HG03571 (cell line): ENCODE measurements around the gene RANBP10.
"Not testable (repeated sequence)": the region's sequence is repeated elsewhere in the genome, so short reads cannot be mapped to it uniquely, and the experiment has no call there.

Experiments used
- ATAC-seq: cut with Tn5 transposase; IDR thresholded peaks from one replicate; pipeline ENCODE4 v1.9.1; 2021; ENCODE audit not compliant: unreplicated experiment

Gene RANBP10

DNA sequence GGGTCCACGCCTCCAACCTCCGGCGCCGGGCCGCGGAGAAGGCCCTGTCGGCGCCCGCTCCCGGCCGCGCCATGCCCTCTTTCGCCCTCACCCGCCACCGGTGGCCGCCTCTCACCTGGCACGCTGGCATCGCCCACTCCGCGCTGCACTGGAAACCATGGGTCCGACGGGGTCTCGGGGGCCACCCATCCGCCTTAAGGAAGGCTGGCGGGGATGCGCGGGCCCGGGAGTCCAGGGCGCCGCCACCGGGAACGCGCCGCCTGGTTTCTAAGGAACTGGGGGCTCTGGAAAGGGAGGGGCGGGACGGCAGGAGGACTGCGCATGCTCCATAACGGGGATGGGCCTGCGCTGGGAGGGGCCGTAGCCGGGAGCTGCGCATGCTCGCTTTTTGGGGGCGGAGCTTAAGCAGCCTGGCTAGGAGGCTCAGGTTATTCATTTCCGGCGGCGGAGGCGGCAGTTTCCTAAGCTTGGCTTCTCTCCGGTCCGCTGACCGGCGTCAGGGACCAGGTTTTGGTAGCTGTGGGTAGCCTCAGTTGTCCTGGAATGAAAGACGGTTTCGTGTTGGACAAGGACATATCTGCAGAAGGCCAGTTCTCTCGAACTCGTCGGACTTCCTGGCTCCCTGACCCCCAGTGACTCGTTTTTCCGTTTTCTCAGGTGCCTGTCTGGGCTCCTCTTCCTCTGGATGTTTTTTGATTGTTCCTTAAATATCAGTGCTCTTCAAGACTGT lies 87.1 kb downstream of the RANBP10 start, which contains the start of gene GFOD2:
Gene GFOD2, minus strand, starts transcription at position 269 of the 730 bp plus-strand sequence. CDS start 33,601 bp downstream, outside the sequence.
- peak; percentile 70 for ATAC-seq

DNA sequence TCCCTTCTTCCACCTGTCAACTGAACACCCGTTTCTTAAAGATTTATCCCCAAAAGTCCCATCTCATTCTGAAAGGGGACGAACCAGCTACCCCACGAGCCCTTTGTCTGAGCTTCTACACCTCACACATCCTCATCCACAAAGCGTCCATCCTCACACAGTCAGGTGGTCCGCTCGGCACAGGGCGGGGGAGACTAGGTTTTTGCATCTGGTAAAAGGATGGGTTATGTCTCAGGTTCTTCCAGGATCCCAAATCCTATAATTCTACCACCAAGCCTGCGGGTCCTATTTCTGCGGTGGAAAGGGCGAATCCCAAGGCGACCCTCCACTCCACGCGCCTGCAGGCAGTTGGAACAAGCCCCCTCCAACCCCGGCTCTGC lies 87.7 kb downstream of the RANBP10 start:
- no peak for ATAC-seq

DNA sequence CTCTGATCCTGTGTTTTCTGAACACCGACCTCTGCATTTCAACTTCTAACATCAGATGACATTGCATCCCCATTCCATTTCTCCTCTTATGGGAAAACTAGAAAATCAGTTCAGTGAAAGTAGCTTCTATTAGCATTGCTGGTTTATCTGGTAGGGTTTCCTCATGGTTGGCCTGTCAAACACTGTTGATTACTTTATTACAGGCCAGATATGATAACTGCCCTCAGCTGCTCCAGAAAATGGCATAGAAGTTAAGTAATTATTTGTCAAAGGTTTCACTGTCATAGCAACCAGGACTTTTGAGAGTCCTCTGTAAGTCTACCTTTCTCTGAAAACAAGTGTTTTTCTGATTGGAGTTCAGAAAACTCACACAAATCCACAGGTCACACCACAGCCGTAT lies 90.3 kb downstream of the RANBP10 start:
- ATAC-seq = no peak

DNA sequence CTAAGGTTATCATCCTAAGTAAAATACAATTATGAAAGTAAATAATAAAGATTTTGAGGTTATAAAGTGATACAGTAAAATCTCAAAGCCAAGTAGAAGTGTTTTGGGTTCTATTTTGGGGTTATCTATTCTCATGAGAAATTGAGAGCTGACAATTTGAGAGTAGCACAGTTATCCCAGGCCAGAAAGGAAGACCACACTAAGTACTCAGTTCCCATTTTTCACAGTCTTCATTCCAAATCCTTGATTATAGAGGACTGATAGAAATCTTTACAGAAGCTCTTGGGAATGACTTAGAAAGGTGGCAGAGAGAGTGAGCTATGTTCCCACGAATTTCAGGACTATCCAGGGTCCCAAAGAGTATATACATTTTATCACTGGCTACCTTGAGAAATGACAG lies 91.8 kb downstream of the RANBP10 start:
- no peak for ATAC-seq

DNA sequence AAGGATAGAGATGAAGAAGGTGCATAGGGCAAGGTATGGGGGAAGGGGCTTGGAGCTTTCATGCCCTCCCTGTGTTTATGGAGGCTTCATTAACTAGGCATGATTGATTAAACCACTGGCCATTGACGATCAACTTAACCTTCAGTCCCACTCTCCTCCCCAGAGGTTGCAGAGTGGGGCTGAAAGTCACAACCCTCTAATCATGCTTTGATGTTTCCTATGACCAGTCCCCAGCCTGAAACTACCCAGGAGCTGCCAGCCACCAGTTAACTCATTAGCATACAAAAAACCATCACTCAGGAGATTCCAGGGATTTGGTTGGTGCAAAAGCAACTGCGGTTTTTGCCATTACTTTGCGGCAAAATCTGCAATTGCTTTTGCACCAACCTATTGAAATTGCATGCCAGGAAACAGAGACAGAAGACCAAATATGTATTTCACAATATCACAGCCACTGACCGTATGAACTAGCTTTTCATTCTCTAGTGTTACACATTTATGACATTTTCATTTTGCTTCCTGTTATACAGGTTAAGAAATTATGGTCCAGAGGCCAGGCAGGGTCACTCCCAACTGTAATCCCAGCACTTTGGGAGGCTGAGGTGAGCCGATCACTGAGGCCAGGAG lies 92.6 kb downstream of the RANBP10 start:
- no peak for ATAC-seq

DNA sequence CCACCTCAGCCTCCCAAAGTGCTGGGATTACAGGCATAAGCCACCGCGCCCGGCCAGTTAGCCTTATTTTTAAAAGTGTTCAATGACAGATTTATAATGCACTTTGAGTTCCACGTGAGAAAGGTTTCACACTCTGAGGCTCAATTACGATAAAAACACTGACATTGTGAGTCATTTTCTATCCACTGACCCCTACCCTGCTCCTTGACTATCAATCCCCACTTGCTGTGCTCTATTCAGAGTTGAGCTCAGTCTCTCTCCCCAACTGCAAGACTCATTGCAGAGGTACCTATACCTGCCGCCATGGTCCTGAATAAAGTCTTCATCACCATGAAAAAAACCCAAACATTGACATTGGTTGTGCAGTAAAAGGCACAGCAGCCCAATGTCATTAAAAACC lies 95.8 kb downstream of the RANBP10 start:
- ATAC-seq = no peak

DNA sequence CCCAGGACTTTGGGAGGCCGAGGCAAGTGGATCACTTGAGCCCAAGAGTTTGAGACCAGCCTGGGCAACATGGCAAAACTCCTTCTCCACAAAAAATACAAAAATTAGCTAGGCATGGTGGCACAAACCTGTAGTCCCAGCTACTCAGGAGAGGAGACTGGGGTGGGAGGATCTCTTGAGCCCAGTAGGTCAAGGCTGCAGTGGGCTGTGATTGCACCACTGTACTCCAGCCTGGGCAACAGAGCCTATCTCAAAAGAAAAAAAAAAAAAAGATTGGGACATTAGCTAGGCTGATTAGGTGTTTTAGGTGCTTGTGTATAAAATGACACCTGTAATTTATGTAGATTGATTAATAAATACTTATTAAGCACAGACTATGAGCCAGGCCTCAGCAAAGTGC lies 97.3 kb downstream of the RANBP10 start:
- ATAC-seq = no peak

DNA sequence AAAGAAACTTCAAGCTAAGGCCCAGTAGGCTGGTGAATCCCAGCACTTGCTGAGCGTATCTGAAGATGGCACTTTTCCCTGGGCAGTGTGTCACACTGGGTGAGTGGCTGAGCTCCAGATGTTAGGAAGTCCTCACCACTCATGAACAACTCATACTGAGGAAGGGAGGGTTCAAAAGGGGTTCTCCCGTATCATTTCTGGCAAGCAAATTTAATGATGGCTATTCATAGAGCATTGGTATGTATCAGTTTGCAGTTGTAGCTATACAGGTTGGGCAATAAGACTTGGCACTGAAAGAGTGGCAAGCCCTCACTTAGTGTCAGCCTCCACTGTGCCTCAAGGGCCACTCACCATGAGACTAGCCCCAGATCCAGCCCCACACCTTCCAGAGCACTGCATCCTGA lies 98.0 kb downstream of the RANBP10 start:
- ATAC-seq = no peak

DNA sequence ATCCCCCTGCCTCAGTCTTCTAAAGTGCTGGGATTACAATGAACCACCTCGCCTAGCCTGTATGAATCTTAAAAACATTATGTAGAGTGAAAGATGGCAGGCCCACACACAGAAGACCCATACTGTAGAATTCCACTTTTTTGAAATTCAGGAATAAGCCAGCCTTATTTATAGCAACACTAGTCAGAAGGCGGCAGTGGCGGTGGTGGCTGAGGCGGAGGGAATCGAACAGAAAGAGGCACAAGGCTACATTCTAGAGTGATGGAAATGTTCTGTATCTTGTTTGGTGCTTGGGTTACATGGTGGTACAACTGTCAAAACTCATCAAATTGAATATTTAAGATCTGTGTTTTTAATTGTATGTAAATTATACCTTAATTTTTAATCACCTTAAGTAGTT lies 98.6 kb downstream of the RANBP10 start:
- ATAC-seq = no peak

DNA sequence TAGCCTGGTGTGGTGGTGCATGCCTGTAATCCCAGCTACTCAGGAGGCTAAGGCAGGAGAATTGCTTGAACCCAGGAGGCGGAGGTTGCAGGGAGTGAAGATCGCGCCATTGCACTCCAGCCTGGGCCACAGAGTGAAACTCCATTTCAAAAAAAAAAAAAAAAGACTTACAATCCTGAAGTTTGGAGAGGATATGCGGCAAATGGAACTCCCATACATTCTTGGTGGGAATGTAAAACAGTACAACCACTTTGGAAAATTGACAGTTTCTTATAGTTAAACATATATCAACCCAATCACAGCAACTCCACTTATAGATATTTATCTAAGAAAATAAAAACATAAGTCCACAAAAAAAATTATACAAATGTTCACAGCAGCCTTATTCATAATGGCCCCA lies 99.2 kb downstream of the RANBP10 start:
- no peak for ATAC-seq

DNA sequence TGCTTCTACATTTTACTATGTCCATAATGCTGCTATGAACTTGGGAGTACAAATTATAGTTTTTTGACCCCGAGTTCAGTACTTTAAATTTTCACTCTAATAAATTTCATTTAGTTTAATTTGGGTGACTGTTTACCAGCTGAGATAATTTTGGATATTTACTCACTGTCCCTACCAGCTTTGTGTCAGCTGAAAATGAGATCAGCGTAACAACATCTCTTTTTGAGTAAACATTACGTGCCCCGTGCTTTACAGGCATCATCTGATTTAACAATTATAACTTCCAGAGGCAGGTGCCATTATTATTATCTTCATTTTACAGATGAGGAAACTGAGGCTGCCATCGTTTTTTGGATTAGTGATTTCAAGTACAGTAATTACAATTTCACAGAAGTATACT lies 102.2 kb downstream of the RANBP10 start:
- ATAC-seq = no peak

DNA sequence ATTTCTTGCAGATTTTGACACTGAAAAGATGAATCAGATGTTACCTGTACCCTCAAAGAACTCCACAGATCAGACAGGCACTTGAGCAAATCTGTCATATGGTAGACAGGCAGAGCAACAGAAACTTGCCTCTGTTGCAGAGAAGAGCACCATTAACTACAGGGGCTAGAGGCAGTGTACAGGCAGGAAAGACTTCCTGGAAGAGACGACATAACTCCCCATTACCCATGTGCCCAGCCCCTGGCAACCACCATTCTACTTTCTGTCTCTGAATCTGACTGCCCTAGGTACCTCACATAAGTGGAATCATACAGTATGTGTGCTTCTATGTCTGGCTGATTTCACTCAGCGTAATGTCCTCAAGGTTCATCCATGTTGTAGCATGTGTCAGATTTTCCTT lies 102.7 kb downstream of the RANBP10 start:
- no peak for ATAC-seq

DNA sequence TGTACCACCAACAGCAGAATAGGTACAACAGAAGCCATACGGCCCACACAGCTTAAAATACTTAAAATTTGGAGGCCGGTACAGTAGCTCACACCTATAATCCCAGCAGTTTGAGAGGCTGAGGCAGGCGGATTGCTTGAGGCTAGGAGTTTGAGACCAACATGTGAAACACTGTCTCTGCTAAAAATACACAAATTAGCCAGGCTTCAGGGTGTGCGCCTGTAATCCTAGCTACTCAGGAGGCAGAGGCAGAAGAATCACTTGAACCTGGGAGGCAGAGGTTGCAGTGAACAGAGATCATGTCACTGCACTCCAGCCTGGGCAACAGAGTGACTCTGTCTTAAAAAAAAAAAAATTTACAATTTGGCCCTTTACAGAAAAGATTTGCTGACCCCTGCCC lies 104.2 kb downstream of the RANBP10 start:
- no peak for ATAC-seq

DNA sequence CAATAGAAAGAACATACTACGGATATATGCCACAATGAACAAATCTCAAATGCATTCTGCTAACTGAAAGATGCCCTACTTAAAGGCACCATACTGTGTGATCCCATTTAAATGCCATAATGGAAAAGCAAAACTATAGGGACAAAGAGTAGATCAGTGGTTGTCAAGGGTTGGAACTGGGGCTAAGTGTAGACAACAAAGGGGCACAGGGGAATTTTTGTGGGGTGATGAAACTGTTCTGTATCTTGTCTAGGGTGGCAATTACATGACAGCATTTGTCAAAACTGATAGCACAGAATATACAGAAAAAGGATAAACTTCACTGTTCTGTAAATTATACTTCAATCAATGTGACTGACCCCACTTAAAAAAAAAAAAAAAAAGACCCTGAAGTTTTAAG lies 104.9 kb downstream of the RANBP10 start:
- ATAC-seq = no peak

DNA sequence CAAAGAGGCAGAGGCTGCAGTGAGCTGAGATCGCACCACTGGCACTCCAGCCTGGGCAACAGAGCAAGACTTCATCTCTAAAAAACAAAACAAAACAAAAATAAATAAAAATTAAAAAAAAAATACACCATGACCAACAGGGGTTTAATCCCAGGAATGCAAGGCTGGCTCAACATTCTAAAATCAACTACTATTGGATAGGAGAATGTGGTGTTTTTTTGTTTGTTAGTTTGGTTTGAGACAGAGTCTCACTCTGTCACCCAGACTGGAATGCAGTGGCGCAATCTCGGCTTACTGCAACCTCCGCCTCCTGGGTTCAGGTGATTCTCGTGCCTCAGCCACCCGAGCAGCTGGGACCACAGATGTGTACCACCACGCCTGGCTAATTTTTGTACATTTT lies 107.1 kb downstream of the RANBP10 start:
- ATAC-seq = no peak

DNA sequence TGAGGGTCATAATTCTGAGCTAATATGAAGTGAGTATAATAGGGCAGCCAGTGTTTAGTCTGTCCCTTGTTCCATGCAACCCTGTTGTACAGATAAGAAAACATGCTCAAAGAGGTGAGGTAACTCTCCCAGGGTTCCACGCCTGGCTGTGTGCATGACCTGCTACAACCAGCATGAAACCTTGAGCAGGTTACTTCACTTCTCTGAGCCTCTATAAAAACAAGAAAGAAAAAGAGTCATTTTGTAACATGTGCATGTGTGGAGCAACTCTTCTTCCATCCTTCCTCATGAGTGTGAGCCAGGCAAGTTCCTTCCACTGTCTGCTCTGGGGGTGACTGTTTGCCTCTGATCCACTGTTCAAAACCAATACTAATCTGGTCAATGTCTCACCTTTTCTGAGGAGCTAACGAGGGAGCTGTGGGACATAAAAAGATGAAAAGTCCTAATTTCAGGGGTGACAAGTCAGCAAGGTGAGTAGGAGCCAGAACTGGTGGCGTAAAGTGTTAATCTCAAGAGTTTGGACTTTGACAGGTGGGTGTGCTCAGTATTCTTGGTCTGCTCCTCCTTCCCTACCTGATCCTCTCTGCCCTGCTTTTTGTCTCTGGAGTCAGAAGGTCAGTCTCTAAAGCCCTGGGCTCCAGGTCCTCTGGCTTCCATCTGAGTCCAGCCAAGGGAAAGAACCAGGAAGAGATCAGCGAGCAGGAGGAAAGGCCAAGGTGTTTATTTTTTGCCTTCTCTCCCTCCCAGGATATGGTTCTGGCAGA lies 108.8 kb downstream of the RANBP10 start:
- ATAC-seq = no peak

DNA sequence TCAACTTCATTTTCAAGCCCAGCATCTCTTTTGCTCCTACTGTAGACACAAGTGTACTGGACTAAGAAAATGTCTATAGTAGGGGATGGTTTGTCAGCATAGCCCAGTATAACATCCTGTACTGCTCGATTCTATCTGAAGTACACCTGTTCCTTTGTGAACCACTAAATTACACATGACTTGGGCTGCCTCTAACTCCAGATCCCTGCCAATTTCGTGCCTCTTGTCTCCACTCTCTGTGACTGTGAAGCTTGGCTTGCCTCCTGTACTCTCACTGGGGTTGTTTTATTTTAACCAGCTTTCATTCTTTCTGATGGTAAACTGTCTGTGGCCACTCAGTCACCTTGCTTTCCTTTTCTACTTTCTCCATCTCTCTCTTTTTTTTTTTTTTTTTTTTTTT lies 111.7 kb downstream of the RANBP10 start:
- ATAC-seq = no peak

DNA sequence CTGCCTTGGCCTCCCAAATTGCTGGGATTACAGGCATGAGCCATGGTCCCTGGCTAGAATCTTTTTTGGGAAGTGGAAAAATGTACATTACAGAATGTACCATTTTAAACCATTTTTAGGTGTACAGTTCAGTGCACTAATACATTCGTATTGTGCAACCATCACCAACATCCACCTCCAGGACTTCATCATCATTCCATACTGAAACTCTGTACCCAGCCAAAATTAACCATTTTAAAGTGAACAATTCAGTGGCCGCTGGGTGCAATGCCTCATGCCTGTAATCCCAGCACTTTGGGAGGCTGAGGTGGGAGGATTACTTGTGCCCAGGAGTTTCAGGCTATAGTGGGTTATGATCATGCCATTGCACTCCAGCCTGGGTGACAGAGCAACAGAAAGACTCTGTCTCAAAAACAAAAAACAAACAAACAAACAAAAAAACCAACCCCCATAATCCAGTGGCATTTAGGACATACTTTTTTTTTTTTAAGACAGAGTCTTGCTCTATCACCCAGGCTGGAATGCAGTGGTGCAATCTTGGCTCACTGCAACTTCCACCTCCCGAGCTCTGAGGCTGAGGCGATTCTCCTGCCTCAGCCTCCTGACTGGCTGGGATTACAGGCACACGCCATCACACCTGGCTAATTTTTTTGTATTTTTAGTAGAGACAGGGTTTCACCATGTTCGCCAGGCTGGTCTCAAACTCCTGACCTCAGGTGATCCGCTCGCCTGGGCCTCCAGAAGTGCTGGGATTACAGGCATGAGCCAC lies 112.7 kb downstream of the RANBP10 start:
- ATAC-seq = not testable (repeated sequence)

DNA sequence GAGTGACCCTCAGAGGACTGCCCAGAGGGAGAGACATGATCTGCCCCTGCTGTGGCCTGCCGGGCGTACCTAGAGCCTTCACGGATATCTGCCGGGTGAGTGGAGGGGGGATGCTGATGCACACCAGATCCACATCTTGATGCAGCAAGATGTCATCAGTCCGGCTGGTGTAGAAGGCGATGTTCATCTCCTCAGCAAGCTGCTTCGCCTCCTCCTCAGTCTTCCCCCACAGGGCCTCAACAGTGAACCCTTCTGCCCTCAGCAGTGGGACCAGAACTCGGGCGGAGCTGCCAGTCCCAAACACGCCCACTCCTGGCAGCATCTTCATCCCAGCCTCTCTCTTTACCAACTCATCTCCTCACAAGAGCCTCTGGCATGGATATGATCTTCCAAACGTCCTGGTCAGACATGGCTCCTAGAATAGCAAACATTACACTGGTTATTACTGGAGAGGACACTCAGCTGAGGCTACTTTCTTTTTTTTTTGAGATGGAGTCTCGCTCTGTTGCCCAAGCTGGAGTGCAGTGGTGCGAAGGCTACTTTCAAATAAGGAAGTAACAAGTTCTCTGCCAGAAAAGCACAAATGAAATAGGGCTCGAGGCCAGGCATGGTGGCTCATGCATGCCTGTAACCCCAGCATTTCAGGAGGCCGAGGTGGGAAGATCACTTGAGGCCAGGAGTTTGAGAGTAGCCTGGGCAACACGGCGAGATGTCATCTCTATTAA lies 120.8 kb downstream of the RANBP10 start:
- no peak for ATAC-seq

DNA sequence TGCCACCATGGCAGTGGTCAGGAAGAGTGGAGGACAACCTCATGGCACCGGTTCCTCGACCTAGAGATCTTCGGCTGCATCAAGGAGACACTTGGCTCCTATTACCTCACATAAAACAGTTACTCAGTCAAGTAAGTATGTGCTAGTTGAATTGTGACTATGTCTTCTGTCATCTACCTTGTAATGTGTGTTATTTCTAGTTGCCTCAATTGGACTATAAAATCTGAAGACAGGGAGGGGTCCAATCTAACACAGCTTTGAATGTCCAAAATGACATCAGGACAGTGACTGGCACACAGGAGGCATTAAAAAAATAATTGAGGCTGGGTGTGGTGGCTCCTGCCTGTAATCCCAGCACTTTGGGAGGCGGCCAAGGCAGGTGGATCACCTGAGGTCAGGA lies 122.6 kb downstream of the RANBP10 start:
- ATAC-seq = no peak
